Psoas muscle (tissue), 8 donors: ENCODE data around the gene KRT9. TPM values are rescaled to one million over a fixed set of nuclear protein-coding genes. Genes with fewer than 3 reads are reported as not detected.
"Not testable (repeated sequence)": the region's sequence is repeated elsewhere in the genome, so short reads cannot be mapped to it uniquely, and the experiment has no call there.

Source experiments
- ATAC-seq, 4 donors: fragments of 200-7000 bp; cut with Tn5 transposase; one replicate each; pipeline ENCODE4 v1.9.1; 2020; ENCODE audit warnings: moderate library complexity in 3 of 4, mild to moderate bottlenecking in 2 of 4
- DNase-seq, 2 donors: peaks; one replicate each; pipeline ENCODE4 v3.0.0-alpha.2; 2020
- H3K27ac ChIP-seq: fragments of 200-600 bp; one replicate; pipeline ENCODE4 v1.8.0; 2022
- H3K27me3 ChIP-seq, 3 donors: fragments of 200-600 bp in 1 of 3; one replicate each; pipeline versions ENCODE4 v1.6.1 to v1.8.0; 2013 to 2022; ENCODE audit warnings: low read length in 2 of 3, mild to moderate bottlenecking in 2 of 3, moderate library complexity in 1 of 3; ENCODE audit not compliant: insufficient read depth in 3 of 3
- H3K36me3 ChIP-seq, 2 donors: fragments of 200-600 bp in 1 of 2; one replicate each; pipeline versions ENCODE4 v1.6.1 to v1.8.0; 2013 to 2022; ENCODE audit warnings: low read depth in 1 of 2, mild to moderate bottlenecking in 1 of 2, moderate library complexity in 1 of 2; ENCODE audit not compliant: insufficient read depth in 1 of 2
- H3K4me1 ChIP-seq: fragments of 200-600 bp; one replicate; pipeline ENCODE4 v1.8.0; 2022
- H3K4me3 ChIP-seq: fragments of 200-600 bp; one replicate; pipeline ENCODE4 v1.8.0; 2022; ENCODE audit warnings: mild to moderate bottlenecking
- H3K9me3 ChIP-seq: fragments of 200-600 bp; one replicate; pipeline ENCODE4 v1.8.0; 2022
- WGBS, 3 donors: extraction: QIAGEN DNeasy Blood & Tissue Kit; methylation state at CpG; one replicate each; pipeline versions ENCODE4 v1.1.6 to v1.1.7; 2013; 5-methylcytosine and 5-hydroxymethylcytosine counted together
- intact Hi-C, 2 donors: fragments of 100-400 bp; cut with DNase I; formaldehyde crosslinking; loops; one replicate each; pipeline versions ENCODE4 v1.11.0 to v1.14.2; 2022
- polyA plus RNA-seq, 3 donors: library from polyadenylated mRNA; stranded (reverse); fragments of 200-250 nt; gene quantifications; one replicate each; pipeline ENCODE4 v1.2.3, GENCODE V29; 2013
- total RNA-seq, 4 donors: library from RNA; stranded (reverse); fragmentation: NEBNext Ultra II Directional in 2 of 4; extraction: Animal tissue kit (Norgen Biotek cat#: 25700) in 2 of 4; gene quantifications; one replicate each; pipeline versions ENCODE4 v1.2.1 to v1.2.4, GENCODE V29; 2021 to 2023
- TF ChIP-seq, protein P1 (sequence below): fragments of 200-600 bp; IDR thresholded peaks from one replicate; pipeline ENCODE4 v1.8.0; 2022; ENCODE audit warnings: antibody characterized with exemption
- donor health status: healthy with polysubstance abuse.
- donor health status: DM: no; HTN: no; CAD: no; lungs with moderate emphysema.
- donor health status: Bipolar disorder and iron deficiency.
- donor health status: healthy.
- donor health status: DM: yes; HTN: yes; CAD: no.
- donor health status: DM: no; HTN: no; CAD: no.
- donor health status: DM: no; HTN: no; CAD: no.
- donor health status: DM: yes; HTN: yes; CAD: no.

Gene KRT9
- total and polyA plus RNA-seq, 7 donors: 0.01 TPM; not detected in 6

- Histone ChIP-seq H3K9me3 (no peaks in the 10 kb centered on the region), H3K27ac (no peak overlapping the region), H3K4me1 (no peaks in the 10 kb centered on the region), H3K36me3 (no peaks in the 10 kb centered on the region), H3K4me3 (no peak overlapping the region), H3K27me3 (peaks cover 0 to 11% (median 2%) of the 10 kb centered on the region in 3 donors)
- DNase-seq: no peak
- TF ChIP-seq, protein P1, sequence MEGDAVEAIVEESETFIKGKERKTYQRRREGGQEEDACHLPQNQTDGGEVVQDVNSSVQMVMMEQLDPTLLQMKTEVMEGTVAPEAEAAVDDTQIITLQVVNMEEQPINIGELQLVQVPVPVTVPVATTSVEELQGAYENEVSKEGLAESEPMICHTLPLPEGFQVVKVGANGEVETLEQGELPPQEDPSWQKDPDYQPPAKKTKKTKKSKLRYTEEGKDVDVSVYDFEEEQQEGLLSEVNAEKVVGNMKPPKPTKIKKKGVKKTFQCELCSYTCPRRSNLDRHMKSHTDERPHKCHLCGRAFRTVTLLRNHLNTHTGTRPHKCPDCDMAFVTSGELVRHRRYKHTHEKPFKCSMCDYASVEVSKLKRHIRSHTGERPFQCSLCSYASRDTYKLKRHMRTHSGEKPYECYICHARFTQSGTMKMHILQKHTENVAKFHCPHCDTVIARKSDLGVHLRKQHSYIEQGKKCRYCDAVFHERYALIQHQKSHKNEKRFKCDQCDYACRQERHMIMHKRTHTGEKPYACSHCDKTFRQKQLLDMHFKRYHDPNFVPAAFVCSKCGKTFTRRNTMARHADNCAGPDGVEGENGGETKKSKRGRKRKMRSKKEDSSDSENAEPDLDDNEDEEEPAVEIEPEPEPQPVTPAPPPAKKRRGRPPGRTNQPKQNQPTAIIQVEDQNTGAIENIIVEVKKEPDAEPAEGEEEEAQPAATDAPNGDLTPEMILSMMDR: no peak
- intact Hi-C loops: no loop called here
- ATAC-seq: no peak
- WGBS, 3 donors: 66 to 70% (median 67%) methylated on average over 12 to 13 of the region's 13 CpGs
These were observed 46.6 kb upstream of the KRT9 start for GRCh38 chr17:41618341-41619035.

DNA sequence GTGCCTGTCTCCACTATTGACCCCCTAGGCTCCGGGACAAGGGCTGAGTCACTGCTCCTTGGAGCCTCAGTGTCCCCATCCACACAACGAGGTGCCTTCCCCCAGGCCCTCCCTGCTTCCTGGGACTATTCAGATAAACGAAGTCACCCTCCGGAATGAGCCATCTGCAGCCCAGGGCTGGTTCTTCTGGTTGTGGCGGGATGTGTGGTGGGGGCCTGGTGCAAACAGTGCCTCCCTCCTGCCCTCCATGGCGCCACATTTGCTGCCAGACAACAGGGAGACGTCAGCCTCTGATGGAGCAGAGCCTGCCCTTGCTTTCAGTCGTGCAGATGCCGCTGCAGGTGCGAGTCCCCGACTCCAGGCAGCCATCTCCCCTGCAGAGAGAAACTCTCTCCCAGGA is 45.8 kb upstream of the KRT9 start:
- 69 to 73% (median 73%) methylated on average over 11 of the region's 11 CpGs for WGBS, 3 donors

GRCh38 chr17:41617136-41617535 is 45.3 kb upstream of the KRT9 start:
- Histone ChIP-seq H3K4me3 (no peak overlapping the region), H3K36me3 (no peaks in the 10 kb centered on the region), H3K9me3 (no peaks in the 10 kb centered on the region), H3K27ac (no peak overlapping the region), H3K4me1 (no peaks in the 10 kb centered on the region), H3K27me3 (peaks cover 0 to 3% (median 2%) of the 10 kb centered on the region in 3 donors)
- TF ChIP-seq, protein P1: no peak
- DNase-seq: no peak
- intact Hi-C loops: no loop called here
- WGBS, 3 donors: 88 to 94% (median 91%) methylated on average over 3 of the region's 3 CpGs
- ATAC-seq: no peak

More for the DNA sequence above, 45.8 kb upstream of the KRT9 start:
- Histone ChIP-seq H3K27me3 (peaks cover 0 to 8% (median 3%) of the 10 kb centered on the region in 3 donors), H3K4me1 (no peaks in the 10 kb centered on the region), H3K36me3 (no peaks in the 10 kb centered on the region), H3K4me3 (no peak overlapping the region), H3K9me3 (no peaks in the 10 kb centered on the region), H3K27ac (no peak overlapping the region)
- DNase-seq: no peak
- intact Hi-C loops: no loop called here
- TF ChIP-seq, protein P1: no peak
- ATAC-seq: no peak

DNA sequence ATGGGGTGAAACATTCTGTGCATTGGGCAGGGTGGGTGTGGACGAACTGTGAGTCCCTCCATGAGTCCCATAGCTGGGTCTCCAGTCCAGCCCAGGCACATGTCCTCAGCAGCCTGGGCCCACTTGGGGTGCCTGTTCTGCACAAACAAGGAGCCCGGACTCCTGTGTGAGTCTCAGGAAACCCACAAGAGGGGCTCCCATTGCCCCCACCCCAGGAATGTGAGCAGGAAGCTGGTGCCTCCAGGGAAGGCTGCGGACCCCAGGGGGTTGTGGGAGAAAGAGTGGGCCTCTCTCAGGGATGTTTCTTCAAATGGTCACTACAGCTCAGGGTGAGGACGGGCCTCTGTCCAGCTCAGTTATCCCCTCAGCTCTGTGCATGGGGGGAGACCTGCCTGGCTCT is 44.6 kb upstream of the KRT9 start:
- WGBS, 3 donors: 81 to 88% (median 84%) methylated on average over 3 to 4 of the region's 4 CpGs
- H3K27ac ChIP-seq, H3K9me3 ChIP-seq, DNase-seq, H3K36me3 ChIP-seq, ATAC-seq, H3K4me3 ChIP-seq, H3K4me1 ChIP-seq, intact Hi-C loops, H3K27me3 ChIP-seq: not testable (repeated sequence)

GRCh38 chr17:41615454-41615853 is 43.6 kb upstream of the KRT9 start:
- no peak for ATAC-seq
- H3K27me3 ChIP-seq: peaks cover 0 to 1% (median 0%) of the 10 kb centered on the region in 3 donors
- TF ChIP-seq, protein P1: no peak
- H3K9me3 ChIP-seq: no peaks in the 10 kb centered on the region
- H3K36me3 ChIP-seq: no peaks in the 10 kb centered on the region
- no peak overlapping the region for H3K27ac ChIP-seq
- DNase-seq: no peak
- no peak overlapping the region for H3K4me3 ChIP-seq
- intact Hi-C loops: no loop called here
- H3K4me1 ChIP-seq: no peaks in the 10 kb centered on the region
- WGBS, 3 donors: 34 to 42% (median 35%) methylated on average over 6 to 7 of the region's 7 CpGs

DNA sequence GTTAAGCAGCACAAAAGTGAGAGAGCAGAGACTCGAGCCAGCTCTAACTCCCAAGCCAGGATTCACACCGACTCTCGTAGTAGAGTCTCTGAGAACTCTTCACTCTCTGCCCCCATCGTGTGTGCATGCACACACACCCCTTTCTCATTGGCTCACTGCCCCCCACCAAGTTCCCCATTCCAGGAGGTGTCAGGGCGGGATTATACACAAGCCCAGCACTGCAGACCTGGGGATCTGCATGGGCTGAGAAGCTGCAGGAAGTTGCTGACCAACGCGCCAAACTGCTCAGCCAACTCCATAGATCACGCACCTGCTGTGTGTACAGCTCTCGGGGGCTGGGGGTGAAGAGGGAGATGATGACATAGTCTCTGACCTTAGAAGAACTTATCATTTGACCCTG is 42.9 kb upstream of the KRT9 start:
- H3K27me3 ChIP-seq, H3K4me1 ChIP-seq, H3K4me3 ChIP-seq, H3K36me3 ChIP-seq, intact Hi-C loops, H3K9me3 ChIP-seq, DNase-seq, ATAC-seq, H3K27ac ChIP-seq: not testable (repeated sequence)
- 40 to 58% (median 53%) methylated on average over 9 of the region's 9 CpGs for WGBS, 3 donors
